Measurements from ENCODE around the gene EIF4G3. TPM values are rescaled to one million over a fixed set of nuclear protein-coding genes. Genes with fewer than 3 reads are reported as not detected.

EIF4G3 gene
- total and polyA plus RNA-seq, 2 donors (not counting 3 experiments of a cell fraction or from before 2014, with no cell fraction given), result 40.7 to 78.5 TPM

- Histone ChIP-seq H3K79me2 (ENCODE audit: control insufficient read depth, insufficient read depth, low read length) (peaks cover 33% of the 10 kb centered on the region), H4K20me1 (replicated peaks; ENCODE audit: control insufficient read depth, extremely low read depth, insufficient read depth, low read length) (peaks cover 2% of the 10 kb centered on the region), H3K9me3 (replicated peaks; ENCODE audit: control insufficient read depth, insufficient read depth, low read length) (no peaks in the 10 kb centered on the region), H3K4me2 (ENCODE audit: insufficient read depth, low read length) (no peak overlapping the region), H3K27me3 (ENCODE audit: control insufficient read depth in 2 of 2, insufficient read depth in 2 of 2, low read length in 2 of 2) (no peaks in the 10 kb centered on the region), H3K9ac (replicated peaks; ENCODE audit: extremely low read depth, insufficient read depth, low read length) (no peak overlapping the region), H3K27ac (ENCODE audit: insufficient read depth, low read depth, low read length) (no peak overlapping the region), H3K36me3 (ENCODE audit: control insufficient read depth in 2 of 2, extremely low read depth in 1 of 2, insufficient read depth in 2 of 2, low read length in 2 of 2) (no peaks in the 10 kb centered on the region), H3K4me1 (ENCODE audit: control insufficient read depth, extremely low read depth, insufficient read depth, low read length) (no peaks in the 10 kb centered on the region), H2AFZ (ENCODE audit: low read depth, low read length) (no peak overlapping the region), H3K9me1 (replicated peaks; ENCODE audit: control insufficient read depth, extremely low read depth, insufficient read depth, low read length) (peaks cover 3% of the 10 kb centered on the region), H3K4me3 (replicated peaks in 1 of 3; ENCODE audit: insufficient read depth in 1 of 3, low read depth in 1 of 3, low read length in 3 of 3) (no peak overlapping the region)
- no peak for DNase-seq (ENCODE audit: low read depth, low spot score)
- no peak for FAIRE-seq
- ChIA-PET CTCF (no interaction called here), POLR2A (no interaction called here)
- no TSS peak for BruUV-seq (replicated peaks)
- dilution Hi-C loops (cut with MboI; ENCODE audit: extremely low pct_ligation_motif_present, low sequenced_read_pairs), result no loop called here
- intact Hi-C loops (cut with micrococcal nuclease), result no loop called here
- TF ChIP-seq EZH2 (IDR thresholded peaks at IDR 0.05; ENCODE audit: borderline replicate concordance, low read depth, low read length, severe bottlenecking), result no peak
- no peak for TF ChIP-seq GATA2 (IDR thresholded peaks at IDR 0.05; ENCODE audit: insufficient read depth, insufficient read length, low read depth, low read length)
- no peak for TF ChIP-seq POLR2AphosphoS5 (IDR thresholded peaks at IDR 0.05; ENCODE audit: insufficient read depth, low read depth, low read length)
- TF ChIP-seq MYC (IDR thresholded peaks at IDR 0.05; ENCODE audit: low read depth, low read length), result no peak
- no peak for TF ChIP-seq JUN (IDR thresholded peaks at IDR 0.05; ENCODE audit: borderline replicate concordance, insufficient read depth, insufficient read length, low read depth)
- TF ChIP-seq POLR2A (IDR thresholded peaks at IDR 0.05; ENCODE audit: low read depth, low read length), result no peak
- TF ChIP-seq CTCF (IDR thresholded peaks at IDR 0.05; ENCODE audit: extremely low read depth in 1 of 2, insufficient read depth in 1 of 2, low read depth in 1 of 2, low read length in 2 of 2), result no peak
- no peak for TF ChIP-seq MAX (IDR thresholded peaks at IDR 0.05; ENCODE audit: insufficient read depth, insufficient read length)
Measured at GRCh38 chr1:21005466-21006239, 171.0 kb downstream of the EIF4G3 start.

Data from endothelial cell of umbilical vein (primary cell).